Measurements from ENCODE around the gene ABI3. TPM values are rescaled to one million over a fixed set of nuclear protein-coding genes. Genes with fewer than 3 reads are reported as not detected.
A peak's percentile ranks its signal among the peaks of the same experiment; 100 is the strongest.

ABI3 gene
- total RNA-seq, 1 experiment from 2014 or later, result not detected

GRCh38 chr17:49191917-49192741 lies 18.4 kb upstream of the ABI3 start:
- Histone ChIP-seq H3K27me3 (ENCODE audit: low read length) (no peaks in the 10 kb centered on the region), H3K4me2 (ENCODE audit: low read length) (peak overlapping the region; percentile 79), H4K20me1 (ENCODE audit: low read length) (no peaks in the 10 kb centered on the region), H3K9me3 (ENCODE audit: low read length) (no peaks in the 10 kb centered on the region), H3F3A (ENCODE audit: low read length, unreplicated experiment) (no peaks in the 10 kb centered on the region), H2AFZ (ENCODE audit: low read length) (peak overlapping the region; percentile 76), H3K9me2 (replicated peaks; ENCODE audit: low read length) (no peaks in the 10 kb centered on the region), H3K27ac (ENCODE audit: low read length) (peak overlapping the region; percentile 77), H3K36me3 (ENCODE audit: low read depth, low read length) (no peaks in the 10 kb centered on the region), H3K9ac (ENCODE audit: low read length) (peak overlapping the region; percentile 87), H3K4me3 (ENCODE audit: low read length) (peak overlapping the region; percentile 79), H3K79me2 (ENCODE audit: low read length) (no peaks in the 10 kb centered on the region), H3K4me1 (ENCODE audit: insufficient read depth, low read length) (peaks cover 10% of the 10 kb centered on the region)
- ATAC-seq, result peak; percentile 55
- no peak for TF ChIP-seq EZH2phosphoT487 (IDR thresholded peaks at IDR 0.05; ENCODE audit: borderline replicate concordance, low read length)
- TF ChIP-seq CTCF (conservative IDR thresholded peaks at IDR 0.05; ENCODE audit: low read depth, low read length), result peak; percentile 55
- ChIA-PET POLR2A (ENCODE audit: unreplicated experiment) (interaction anchor here (0.5 to 0.8 kb wide), 3 partner anchors 167 to 796 kb away, joined by 3 to 9 read pairs (median 3); no protein-coding TSS in a partner anchor), CTCF (interaction anchor here (0.6 to 1.7 kb wide), 3 partner anchors 17 to 156 kb away, joined by 4 to 5 read pairs (median 4); no protein-coding TSS in a partner anchor)
- intact Hi-C loops (cut with micrococcal nuclease), result loop anchor here (2.0 to 5.0 kb wide), 4 partner anchors 35 to 300 kb away; partner anchors contain the start of genes ATP5MC1 and SNF8
- BruUV-seq (replicated peaks), result TSS peak; percentile 98
- peak; percentile 97 for DNase-seq

GRCh38 chr17:49193513-49194296 lies 16.8 kb upstream of the ABI3 start:
- Histone ChIP-seq H3K9me3 (ENCODE audit: low read length) (no peaks in the 10 kb centered on the region), H3K27ac (ENCODE audit: low read length) (peak overlapping the region; percentile 2; the same call in 1 of the 2 replicates), H3K27me3 (ENCODE audit: low read length) (no peaks in the 10 kb centered on the region), H3K9ac (ENCODE audit: low read length) (peak overlapping the region; percentile 47), H3K9me2 (replicated peaks; ENCODE audit: low read length) (no peaks in the 10 kb centered on the region), H3K79me2 (ENCODE audit: low read length) (no peaks in the 10 kb centered on the region), H3K4me3 (ENCODE audit: low read length) (peak overlapping the region; percentile 79), H3K4me1 (ENCODE audit: insufficient read depth, low read length) (peaks cover 17% of the 10 kb centered on the region), H3K4me2 (ENCODE audit: low read length) (peak overlapping the region; percentile 79), H3K36me3 (ENCODE audit: low read depth, low read length) (no peaks in the 10 kb centered on the region), H4K20me1 (ENCODE audit: low read length) (no peaks in the 10 kb centered on the region), H3F3A (ENCODE audit: low read length, unreplicated experiment) (no peaks in the 10 kb centered on the region), H2AFZ (ENCODE audit: low read length) (peak overlapping the region; percentile 75)
- BruUV-seq (replicated peaks), result no TSS peak
- DNase-seq (peak; percentile 74), ATAC-seq (no peak)
- intact Hi-C loops (cut with micrococcal nuclease), result loop anchor here (2.0 to 5.0 kb wide), 4 partner anchors 33 to 301 kb away; partner anchors contain the start of genes ATP5MC1 and SNF8
- CTCF ChIA-PET, result no interaction called here
- TF ChIP-seq CTCF (conservative IDR thresholded peaks at IDR 0.05; ENCODE audit: low read depth, low read length) (no peak), EZH2 (IDR thresholded peaks at IDR 0.05; ENCODE audit: low read length, unreplicated experiment) (no peak), EZH2phosphoT487 (IDR thresholded peaks at IDR 0.05; ENCODE audit: borderline replicate concordance, low read length) (no peak)
- POLR2A ChIA-PET (ENCODE audit: unreplicated experiment), result interaction anchor here (0.6 kb wide), 1 partner anchor 956 kb away, joined by 4 read pairs; no protein-coding TSS in a partner anchor

All from PC-3 (cell line).